Natural killer cell treated with Interleukin-12 subunit alpha and Interleukin-12 subunit beta and Interleukin-15 and Interleukin-18, amount 100 ng/mL, for 72 hours (primary cell): Measurements from ENCODE around the gene CHPT1. TPM values are rescaled to one million over a fixed set of nuclear protein-coding genes. Genes with fewer than 3 reads are reported as not detected.

Experiments used
- ATAC-seq, 2 donors: fragments of 150-1000 bp; cut with Tn5 transposase in 1 of 2; sonication (Bioruptor Pico), chemical (Tn5 transposase) in 1 of 2; 2 replicates each; pipeline ENCODE4 v1.10.0; 2021
- DNase-seq: peaks from one replicate; pipeline ENCODE4 v3.0.0; 2022; ENCODE audit warnings: low spot score
- H3K27ac Mint-ChIP-seq, 2 donors: 1 replicate in 1 of 2; 2 replicates in 1 of 2; pipeline ENCODE4 v1.8.0; 2022; ENCODE audit warnings: mixed read lengths in 2 of 2, mild to moderate bottlenecking in 1 of 2, moderate library complexity in 1 of 2
- H3K27me3 Mint-ChIP-seq, 2 donors: 1 replicate in 1 of 2; 2 replicates in 1 of 2; pipeline ENCODE4 v1.8.0; 2022; ENCODE audit warnings: mixed read lengths in 2 of 2
- H3K36me3 Mint-ChIP-seq: one replicate; pipeline ENCODE4 v1.8.0; 2022; ENCODE audit warnings: mixed read lengths
- H3K4me1 Mint-ChIP-seq, 2 donors: 1 replicate in 1 of 2; 2 replicates in 1 of 2; pipeline ENCODE4 v1.8.0; 2022; ENCODE audit warnings: low read depth in 2 of 2, mixed read lengths in 2 of 2, mild to moderate bottlenecking in 1 of 2
- H3K4me3 Mint-ChIP-seq: one replicate; pipeline ENCODE4 v1.8.0; 2022; ENCODE audit warnings: mixed read lengths
- H3K9me3 Mint-ChIP-seq: 2 replicates; pipeline ENCODE4 v1.8.0; 2022; ENCODE audit warnings: mixed read lengths
- total RNA-seq, 2 donors: library from RNA; stranded (reverse); gene quantifications; one replicate each; pipeline ENCODE4 v1.2.3, GENCODE V29; 2022

Gene CHPT1
- total RNA-seq, 2 donors from 2014 or later: 5.3 to 21.0 TPM

GRCh38 chr12:101764051-101764792 is 66.8 kb downstream of the CHPT1 start:
- Mint-ChIP-seq H3K36me3 (peaks cover 14% of the 10 kb centered on the region), H3K27ac (no peak overlapping the region), H3K4me3 (no peak overlapping the region), H3K4me1 (peaks cover 0 to 8% of the 10 kb centered on the region in 2 donors), H3K9me3 (no peaks in the 10 kb centered on the region), H3K27me3 (no peaks in the 10 kb centered on the region)
- DNase-seq (no peak), ATAC-seq (no peak)

GRCh38 chr12:101767537-101767936 is 70.1 kb downstream of the CHPT1 start:
- H3K27me3 Mint-ChIP-seq: no peaks in the 10 kb centered on the region
- H3K4me3 Mint-ChIP-seq: no peak overlapping the region
- H3K4me1 Mint-ChIP-seq: peaks cover 9 to 13% of the 10 kb centered on the region in 2 donors
- H3K27ac Mint-ChIP-seq: no peak overlapping the region
- no peak for DNase-seq
- peaks cover 29% of the 10 kb centered on the region for H3K36me3 Mint-ChIP-seq
- ATAC-seq: no peak
- no peaks in the 10 kb centered on the region for H3K9me3 Mint-ChIP-seq

- Mint-ChIP-seq H3K36me3 (peaks cover 34% of the 10 kb centered on the region), H3K4me1 (peaks cover 16 to 18% of the 10 kb centered on the region in 2 donors), H3K4me3 (no peak overlapping the region), H3K27me3 (no peaks in the 10 kb centered on the region), H3K27ac (peak overlapping the region in 1 of 2 donors; percentile 4), H3K9me3 (no peaks in the 10 kb centered on the region)
- ATAC-seq: no peak
- no peak for DNase-seq
Observed at GRCh38 chr12:101768781-101769180, 71.3 kb downstream of the CHPT1 start.

GRCh38 chr12:101769865-101770264 is 72.4 kb downstream of the CHPT1 start:
- peaks cover 20 to 23% of the 10 kb centered on the region in 2 donors for H3K4me1 Mint-ChIP-seq
- no peak overlapping the region for H3K27ac Mint-ChIP-seq
- no peak for ATAC-seq
- H3K36me3 Mint-ChIP-seq: peaks cover 28% of the 10 kb centered on the region
- H3K9me3 Mint-ChIP-seq: no peaks in the 10 kb centered on the region
- no peak for DNase-seq
- H3K27me3 Mint-ChIP-seq: no peaks in the 10 kb centered on the region
- H3K4me3 Mint-ChIP-seq: no peak overlapping the region

GRCh38 chr12:101772012-101772775 is 74.8 kb downstream of the CHPT1 start:
- peak in 1 of 2 donors; percentile 72 for ATAC-seq
- DNase-seq: no peak
- H3K27me3 Mint-ChIP-seq: no peaks in the 10 kb centered on the region
- H3K4me3 Mint-ChIP-seq: peak overlapping the region; percentile 6
- peak overlapping the region; percentile 51 to 75 for H3K27ac Mint-ChIP-seq
- H3K4me1 Mint-ChIP-seq: peaks cover 25 to 29% of the 10 kb centered on the region in 2 donors
- H3K9me3 Mint-ChIP-seq: no peaks in the 10 kb centered on the region
- H3K36me3 Mint-ChIP-seq: peaks cover 31% of the 10 kb centered on the region

- Mint-ChIP-seq H3K36me3 (peaks cover 32% of the 10 kb centered on the region), H3K27me3 (no peaks in the 10 kb centered on the region), H3K4me3 (no peak overlapping the region), H3K4me1 (peaks cover 28 to 34% of the 10 kb centered on the region in 2 donors), H3K9me3 (no peaks in the 10 kb centered on the region), H3K27ac (peak overlapping the region; percentile 65 to 66)
- DNase-seq (peak; percentile 71), ATAC-seq (peak; percentile 80 to 89)
Observed at GRCh38 chr12:101773650-101774162, 76.3 kb downstream of the CHPT1 start.

GRCh38 chr12:101775816-101776215 is 78.4 kb downstream of the CHPT1 start:
- ATAC-seq (no peak), DNase-seq (no peak)
- Mint-ChIP-seq H3K36me3 (peaks cover 23% of the 10 kb centered on the region), H3K4me1 (peaks cover 41 to 44% of the 10 kb centered on the region in 2 donors), H3K9me3 (no peaks in the 10 kb centered on the region), H3K27ac (peak overlapping the region; percentile 72 to 77), H3K4me3 (no peak overlapping the region), H3K27me3 (no peaks in the 10 kb centered on the region)

GRCh38 chr12:101777485-101777884 is 80.0 kb downstream of the CHPT1 start:
- no peak for DNase-seq
- H3K27me3 Mint-ChIP-seq: no peaks in the 10 kb centered on the region
- H3K27ac Mint-ChIP-seq: peak overlapping the region; percentile 72 to 77
- peaks cover 47 to 52% of the 10 kb centered on the region in 2 donors for H3K4me1 Mint-ChIP-seq
- no peak for ATAC-seq
- peaks cover 20% of the 10 kb centered on the region for H3K36me3 Mint-ChIP-seq
- no peak overlapping the region for H3K4me3 Mint-ChIP-seq
- H3K9me3 Mint-ChIP-seq: no peaks in the 10 kb centered on the region

- Mint-ChIP-seq H3K27ac (peak overlapping the region; percentile 72 to 77), H3K36me3 (peaks cover 20% of the 10 kb centered on the region), H3K27me3 (no peaks in the 10 kb centered on the region), H3K9me3 (no peaks in the 10 kb centered on the region), H3K4me3 (no peak overlapping the region), H3K4me1 (peaks cover 52 to 56% of the 10 kb centered on the region in 2 donors)
- no peak for ATAC-seq
- no peak for DNase-seq
Observed at GRCh38 chr12:101777978-101778377, 80.5 kb downstream of the CHPT1 start.

Other genes with a start within 250 kb of the CHPT1 start
- not detected for gene SPIC, start 222.3 kb upstream of the CHPT1 start, total RNA-seq
- not detected for gene MYBPC1, start 102.7 kb upstream of the CHPT1 start, total RNA-seq
- 1 to 10 TPM; 2.4 to 2.9 TPM for gene SYCP3, start 41.8 kb downstream of the CHPT1 start, total RNA-seq
- 100 to 1,000 TPM; 139 to 186 TPM for gene GNPTAB, start 133.3 kb downstream of the CHPT1 start, total RNA-seq
- gene DRAM1, start 179.9 kb downstream of the CHPT1 start, total RNA-seq: 10 to 100 TPM; 24.5 to 63.0 TPM